ENCODE measurements around the gene CALML4.

GRCh38 chr15:68204361-68204760 lies 771 bp downstream of the CALML4 start:
- TF ChIP-seq, protein P1, sequence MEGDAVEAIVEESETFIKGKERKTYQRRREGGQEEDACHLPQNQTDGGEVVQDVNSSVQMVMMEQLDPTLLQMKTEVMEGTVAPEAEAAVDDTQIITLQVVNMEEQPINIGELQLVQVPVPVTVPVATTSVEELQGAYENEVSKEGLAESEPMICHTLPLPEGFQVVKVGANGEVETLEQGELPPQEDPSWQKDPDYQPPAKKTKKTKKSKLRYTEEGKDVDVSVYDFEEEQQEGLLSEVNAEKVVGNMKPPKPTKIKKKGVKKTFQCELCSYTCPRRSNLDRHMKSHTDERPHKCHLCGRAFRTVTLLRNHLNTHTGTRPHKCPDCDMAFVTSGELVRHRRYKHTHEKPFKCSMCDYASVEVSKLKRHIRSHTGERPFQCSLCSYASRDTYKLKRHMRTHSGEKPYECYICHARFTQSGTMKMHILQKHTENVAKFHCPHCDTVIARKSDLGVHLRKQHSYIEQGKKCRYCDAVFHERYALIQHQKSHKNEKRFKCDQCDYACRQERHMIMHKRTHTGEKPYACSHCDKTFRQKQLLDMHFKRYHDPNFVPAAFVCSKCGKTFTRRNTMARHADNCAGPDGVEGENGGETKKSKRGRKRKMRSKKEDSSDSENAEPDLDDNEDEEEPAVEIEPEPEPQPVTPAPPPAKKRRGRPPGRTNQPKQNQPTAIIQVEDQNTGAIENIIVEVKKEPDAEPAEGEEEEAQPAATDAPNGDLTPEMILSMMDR (IDR thresholded peaks at IDR 0.05; ENCODE audit: poor library complexity) = no peak
- TF ChIP-seq EZH2 (IDR thresholded peaks at IDR 0.05; ENCODE audit: borderline replicate concordance) (no peak), EZH2phosphoT487 (IDR thresholded peaks at IDR 0.05; ENCODE audit: low read depth, severe bottlenecking, unreplicated experiment) (no peak)
